H9 (cell line): ENCODE data around the gene TIMM13. TPM values are rescaled to one million over a fixed set of nuclear protein-coding genes. Genes with fewer than 3 reads are reported as not detected.

ENCODE experiments used
- DNase-seq: peaks from one replicate; pipeline ENCODE4 v3.0.0-alpha.2; 2017
- H2AFZ ChIP-seq: one replicate; pipeline ENCODE4 v1.6.1; 2013; ENCODE audit warnings: mild to moderate bottlenecking, low read length, control low read depth, moderate library complexity
- H2AK5ac ChIP-seq: 2 replicates; pipeline ENCODE4 v1.6.1; 2013; ENCODE audit warnings: low read length, control low read depth, mixed read lengths; ENCODE audit not compliant: insufficient read length
- H2BK120ac ChIP-seq: one replicate; pipeline ENCODE4 v1.6.1; 2013; ENCODE audit warnings: low read depth, mild to moderate bottlenecking, low read length, control low read depth, inconsistent platforms; ENCODE audit not compliant: poor library complexity, severe bottlenecking
- H2BK12ac ChIP-seq: 2 replicates; pipeline ENCODE4 v1.6.1; 2013; ENCODE audit warnings: low read length, control low read depth, mixed read lengths, low read depth; ENCODE audit not compliant: insufficient read length
- H2BK15ac ChIP-seq: 2 replicates; pipeline ENCODE4 v1.6.1; 2013; ENCODE audit warnings: low read depth, low read length, control low read depth
- H2BK20ac ChIP-seq: one replicate; pipeline ENCODE4 v1.6.1; 2013; ENCODE audit warnings: low read depth, mild to moderate bottlenecking, low read length, control low read depth, inconsistent platforms; ENCODE audit not compliant: poor library complexity, severe bottlenecking
- H2BK5ac ChIP-seq: 2 replicates; pipeline ENCODE4 v1.6.1; 2013; ENCODE audit warnings: low read length, control low read depth, mixed read lengths; ENCODE audit not compliant: insufficient read length
- H3K14ac ChIP-seq: 2 replicates; pipeline ENCODE4 v1.6.1; 2013; ENCODE audit warnings: low read length, control low read depth; ENCODE audit not compliant: insufficient read depth
- H3K18ac ChIP-seq: 2 replicates; pipeline ENCODE4 v1.6.1; 2013; ENCODE audit warnings: low read depth, mild to moderate bottlenecking, mixed read lengths, low read length, control low read depth; ENCODE audit not compliant: insufficient read length
- H3K23ac ChIP-seq: 2 replicates; pipeline ENCODE4 v1.6.1; 2013; ENCODE audit warnings: low read length, control low read depth, mixed read lengths, low read depth; ENCODE audit not compliant: insufficient read length
- H3K23me2 ChIP-seq: 2 replicates; pipeline ENCODE4 v1.6.1; 2013; ENCODE audit warnings: low read depth, mild to moderate bottlenecking, mixed read lengths, low read length, control low read depth; ENCODE audit not compliant: insufficient read length, poor library complexity, severe bottlenecking
- H3K27ac ChIP-seq: 2 replicates; pipeline ENCODE4 v1.5.1; 2013; ENCODE audit warnings: low read length, control low read depth, mixed read lengths, low read depth; ENCODE audit not compliant: insufficient read length
- H3K27me3 ChIP-seq: 2 replicates; pipeline ENCODE4 v1.6.1; 2013; ENCODE audit warnings: low read length, control low read depth, inconsistent platforms; ENCODE audit not compliant: insufficient read depth
- H3K4ac ChIP-seq: 2 replicates; pipeline ENCODE4 v1.6.1; 2013; ENCODE audit warnings: low read depth, mild to moderate bottlenecking, control low read depth, inconsistent platforms, low read length, moderate library complexity
- H3K4me1 ChIP-seq: 2 replicates; pipeline ENCODE4 v1.6.1; 2013; ENCODE audit warnings: low read length, control low read depth, inconsistent platforms; ENCODE audit not compliant: insufficient read depth
- H3K4me2 ChIP-seq: 2 replicates; pipeline ENCODE4 v1.6.1; 2013; ENCODE audit warnings: low read length, control low read depth, mixed read lengths; ENCODE audit not compliant: insufficient read length, insufficient read depth
- H3K56ac ChIP-seq: 2 replicates; pipeline ENCODE4 v1.6.1; 2013; ENCODE audit warnings: low read depth, mild to moderate bottlenecking, mixed read lengths, low read length, control low read depth; ENCODE audit not compliant: insufficient read length
- H3K79me1 ChIP-seq: 2 replicates; pipeline ENCODE4 v1.6.1; 2013; ENCODE audit warnings: low read depth, mild to moderate bottlenecking, moderate library complexity, low read length, control low read depth, inconsistent platforms; ENCODE audit not compliant: insufficient read depth, poor library complexity, severe bottlenecking
- H3K79me2 ChIP-seq: 2 replicates; pipeline ENCODE4 v1.6.1; 2013; ENCODE audit warnings: low read length, control low read depth, inconsistent platforms; ENCODE audit not compliant: insufficient read depth
- H3K9ac ChIP-seq: 2 replicates; pipeline ENCODE4 v1.6.1; 2013; ENCODE audit warnings: low read length, control low read depth, mixed read lengths; ENCODE audit not compliant: insufficient read length; ENCODE audit errors: extremely low read depth
- H3K9me3 ChIP-seq: one replicate; pipeline ENCODE4 v1.6.1; 2013; ENCODE audit warnings: low read depth, low read length, inconsistent platforms; ENCODE audit not compliant: control insufficient read depth
- H3T11ph ChIP-seq: one replicate; pipeline ENCODE4 v1.6.1; 2013; ENCODE audit warnings: mild to moderate bottlenecking, low read length, control low read depth, inconsistent platforms
- H4K20me1 ChIP-seq: one replicate; pipeline ENCODE4 v1.6.1; 2013; ENCODE audit not compliant: control insufficient read depth, insufficient read length, insufficient read depth
- H4K5ac ChIP-seq: 2 replicates; pipeline ENCODE4 v1.6.1; 2013; ENCODE audit warnings: low read depth, mild to moderate bottlenecking, mixed read lengths, low read length, control low read depth; ENCODE audit not compliant: insufficient read length
- H4K8ac ChIP-seq: replicated peaks from 2 replicates; pipeline ENCODE4 v1.6.1; 2013; ENCODE audit warnings: low read length, control low read depth, mixed read lengths, low read depth; ENCODE audit not compliant: insufficient read length
- H4K91ac ChIP-seq: 2 replicates; pipeline ENCODE4 v1.6.1; 2013; ENCODE audit warnings: low read depth, mild to moderate bottlenecking, moderate library complexity, mixed read lengths, low read length, control low read depth; ENCODE audit not compliant: insufficient read length
- H3K27ac Mint-ChIP-seq, 3 experiments: 2 replicates in 2 of 3; 3 replicates in 1 of 3; pipeline ENCODE4 v1.8.0; 2020 to 2021; ENCODE audit warnings: mixed read lengths in 3 of 3, mild to moderate bottlenecking in 1 of 3, moderate library complexity in 1 of 3
- H3K27me3 Mint-ChIP-seq: 2 replicates; pipeline ENCODE4 v1.8.0; 2021; ENCODE audit warnings: low read depth, mild to moderate bottlenecking, moderate library complexity, mixed read lengths
- H3K36me3 Mint-ChIP-seq, 3 experiments: 2 replicates in 2 of 3; 3 replicates in 1 of 3; pipeline ENCODE4 v1.8.0; 2020 to 2021; ENCODE audit warnings: low read depth in 3 of 3, mixed read lengths in 3 of 3; ENCODE audit not compliant: insufficient read depth in 1 of 3
- H3K4me1 Mint-ChIP-seq, 2 experiments: 2 replicates each; pipeline ENCODE4 v1.8.0; 2020; ENCODE audit warnings: mixed read lengths in 2 of 2
- H3K4me3 Mint-ChIP-seq, 2 experiments: 2 replicates in 1 of 2; 3 replicates in 1 of 2; pipeline ENCODE4 v1.8.0; 2020 to 2021; ENCODE audit warnings: mild to moderate bottlenecking in 2 of 2, mixed read lengths in 2 of 2, moderate library complexity in 1 of 2
- H3K9me3 Mint-ChIP-seq, 2 experiments: 2 replicates in 1 of 2; 3 replicates in 1 of 2; pipeline ENCODE4 v1.8.0; 2020; ENCODE audit warnings: mild to moderate bottlenecking in 2 of 2, mixed read lengths in 2 of 2, moderate library complexity in 1 of 2
- CTCF ChIP-seq: fragments of 200-600 bp; sonication (generic); conservative IDR thresholded peaks from 3 replicates; pipeline ENCODE4 v1.8.0; 2021; ENCODE audit warnings: antibody characterized with exemption, mild to moderate bottlenecking
- WGBS: extraction: QIAGEN DNeasy Blood & Tissue Kit; methylation state at CpG from one replicate; pipeline ENCODE4 v1.1.7; 2013; ENCODE audit warnings: missing lambda C conversion rate, low lambda C conversion rate, mixed read lengths; ENCODE audit not compliant: insufficient read length; ENCODE audit errors: extremely low coverage; 5-methylcytosine and 5-hydroxymethylcytosine counted together
- total RNA-seq: library from RNA; stranded (reverse); gene quantifications from 2 replicates; pipeline ENCODE4 v1.2.1, GENCODE V29; 2021

The TIMM13 gene
- total RNA-seq, 1 experiment from 2014 or later: 214 TPM

- H3K56ac ChIP-seq: no peak overlapping the region
- no CpG with 5 or more reads among the region's 19 CpGs for WGBS
- Mint-ChIP-seq H3K36me3 (peaks cover 0 to 9% (median 5%) of the 10 kb centered on the region in 3 experiments; a peak in 5 of 7 replicates), H3K27me3 (no peaks in the 10 kb centered on the region), H3K9me3 (no peaks in the 10 kb centered on the region), H3K4me3 (peak overlapping the region in 1 of 2 experiments; percentile 23; a peak in 1 of 5 replicates), H3K27ac (peak overlapping the region in 1 of 3 experiments; percentile 70; a peak in 1 of 7 replicates), H3K4me1 (peaks cover 8 to 22% of the 10 kb centered on the region in 2 experiments)
- H4K5ac ChIP-seq: no peak overlapping the region
- no peak overlapping the region for H3K27ac ChIP-seq
- H2BK5ac ChIP-seq: no peak overlapping the region
- H3K18ac ChIP-seq: no peak overlapping the region
- H4K91ac ChIP-seq: no peak overlapping the region
- H3K9ac ChIP-seq: no peak overlapping the region
- peaks cover 2% of the 10 kb centered on the region for H3K23me2 ChIP-seq
- TF ChIP-seq CTCF: no peak
- H3K27me3 ChIP-seq: no peaks in the 10 kb centered on the region
- H2BK120ac ChIP-seq: no peak overlapping the region
- H3K9me3 ChIP-seq: no peaks in the 10 kb centered on the region
- no peak overlapping the region for H2BK20ac ChIP-seq
- H4K20me1 ChIP-seq: no peaks in the 10 kb centered on the region
- H4K8ac ChIP-seq: no peak overlapping the region
- H2BK12ac ChIP-seq: no peak overlapping the region
- H2BK15ac ChIP-seq: no peak overlapping the region
- DNase-seq: no peak
- H2AK5ac ChIP-seq: no peak overlapping the region
- no peak overlapping the region for H3T11ph ChIP-seq
- peaks cover 8% of the 10 kb centered on the region for H3K79me1 ChIP-seq
- H3K4ac ChIP-seq: no peak overlapping the region
- H3K79me2 ChIP-seq: peaks cover 32% of the 10 kb centered on the region; the same call in 1 of the 2 replicates
- no peak overlapping the region for H2AFZ ChIP-seq
- no peak overlapping the region for H3K23ac ChIP-seq
- H3K4me2 ChIP-seq: no peak overlapping the region
- no peak overlapping the region for H3K14ac ChIP-seq
- no peaks in the 10 kb centered on the region; the same call in 1 of the 2 replicates for H3K4me1 ChIP-seq
These were observed 26.1 kb upstream of the TIMM13 start for GRCh38 chr19:2453431-2454025.
